ENCODE results near the gene CFL2. TPM values are rescaled to one million over a fixed set of nuclear protein-coding genes. Genes with fewer than 3 reads are reported as not detected.

CFL2 gene
- total RNA-seq, 1 donor from 2014 or later: 101 TPM

- DNase-seq (ENCODE audit: low spot score): no peak
- intact Hi-C loops (cut with DNase I): no loop called here
These were observed 31.5 kb downstream of the CFL2 start for GRCh38 chr14:34682787-34683321.

GRCh38 chr14:34680806-34681479 lies 33.5 kb downstream of the CFL2 start:
- intact Hi-C loops (cut with DNase I): no loop called here
- ATAC-seq (no peak), DNase-seq (ENCODE audit: low spot score) (no peak)

More at GRCh38 chr14:34682787-34683321, 31.5 kb downstream of the CFL2 start:
- no peak for ATAC-seq

- ATAC-seq (no peak), DNase-seq (ENCODE audit: low spot score) (no peak)
- intact Hi-C loops (cut with DNase I): no loop called here
These were observed 35.7 kb downstream of the CFL2 start for GRCh38 chr14:34678735-34679134.

GRCh38 chr14:34678306-34678705 lies 36.1 kb downstream of the CFL2 start:
- intact Hi-C loops (cut with DNase I): no loop called here
- ATAC-seq (peak; percentile 53), DNase-seq (ENCODE audit: low spot score) (no peak)

- intact Hi-C loops (cut with DNase I): no loop called here
- DNase-seq (ENCODE audit: low spot score): no peak
- no peak for ATAC-seq
These were observed 37.7 kb downstream of the CFL2 start for GRCh38 chr14:34676516-34677211.

- ATAC-seq (no peak), DNase-seq (ENCODE audit: low spot score) (no peak)
- intact Hi-C loops (cut with DNase I): loop anchor here (5.0 kb wide), 1 partner anchor 49 kb away; no protein-coding TSS in a partner anchor
These were observed 40.7 kb downstream of the CFL2 start for GRCh38 chr14:34673702-34674101.

GRCh38 chr14:34671716-34672115 lies 42.7 kb downstream of the CFL2 start:
- intact Hi-C loops (cut with DNase I): loop anchor here (5.0 kb wide), 1 partner anchor 51 kb away; no protein-coding TSS in a partner anchor
- ATAC-seq (no peak), DNase-seq (ENCODE audit: low spot score) (no peak)

- DNase-seq (ENCODE audit: low spot score): no peak
- intact Hi-C loops (cut with DNase I): no loop called here
These were observed 46.3 kb downstream of the CFL2 start for GRCh38 chr14:34668111-34668510.

GRCh38 chr14:34667007-34667406 lies 47.4 kb downstream of the CFL2 start:
- ATAC-seq (no peak), DNase-seq (ENCODE audit: low spot score) (no peak)
- intact Hi-C loops (cut with DNase I): no loop called here

More at GRCh38 chr14:34668111-34668510, 46.3 kb downstream of the CFL2 start:
- ATAC-seq: no peak

GRCh38 chr14:34665785-34666435 lies 48.5 kb downstream of the CFL2 start:
- intact Hi-C loops (cut with DNase I): no loop called here
- DNase-seq (ENCODE audit: low spot score) (no peak), ATAC-seq (peak; percentile 84)

- intact Hi-C loops (cut with DNase I): no loop called here
- ATAC-seq (no peak), DNase-seq (ENCODE audit: low spot score) (no peak)
These were observed 51.8 kb downstream of the CFL2 start for GRCh38 chr14:34662561-34663088.

GRCh38 chr14:34660796-34661195 lies 53.6 kb downstream of the CFL2 start:
- intact Hi-C loops (cut with DNase I): no loop called here
- ATAC-seq (no peak), DNase-seq (ENCODE audit: low spot score) (no peak)

Other genes with a start within 250 kb of the CFL2 start
- 34.6 TPM for gene EAPP, start 174.9 kb downstream of the CFL2 start, total RNA-seq
- gene SNX6, start 84.4 kb downstream of the CFL2 start, total RNA-seq: 101 TPM
- 30.1 TPM for gene BAZ1A, start 160.8 kb upstream of the CFL2 start, total RNA-seq

All from sciatic nerve (tissue), 2 donors.